GM10847 (cell line): ENCODE results near the gene ZNF638.
A peak's percentile ranks its signal among the peaks of the same experiment; 100 is the strongest.

Experiments
- POLR2A ChIP-seq: IDR thresholded peaks from 2 replicates; pipeline ENCODE4 v1.6.1; 2011; ENCODE audit not compliant: insufficient read length; ENCODE audit errors: extremely low read depth

The ZNF638 gene, protein sequence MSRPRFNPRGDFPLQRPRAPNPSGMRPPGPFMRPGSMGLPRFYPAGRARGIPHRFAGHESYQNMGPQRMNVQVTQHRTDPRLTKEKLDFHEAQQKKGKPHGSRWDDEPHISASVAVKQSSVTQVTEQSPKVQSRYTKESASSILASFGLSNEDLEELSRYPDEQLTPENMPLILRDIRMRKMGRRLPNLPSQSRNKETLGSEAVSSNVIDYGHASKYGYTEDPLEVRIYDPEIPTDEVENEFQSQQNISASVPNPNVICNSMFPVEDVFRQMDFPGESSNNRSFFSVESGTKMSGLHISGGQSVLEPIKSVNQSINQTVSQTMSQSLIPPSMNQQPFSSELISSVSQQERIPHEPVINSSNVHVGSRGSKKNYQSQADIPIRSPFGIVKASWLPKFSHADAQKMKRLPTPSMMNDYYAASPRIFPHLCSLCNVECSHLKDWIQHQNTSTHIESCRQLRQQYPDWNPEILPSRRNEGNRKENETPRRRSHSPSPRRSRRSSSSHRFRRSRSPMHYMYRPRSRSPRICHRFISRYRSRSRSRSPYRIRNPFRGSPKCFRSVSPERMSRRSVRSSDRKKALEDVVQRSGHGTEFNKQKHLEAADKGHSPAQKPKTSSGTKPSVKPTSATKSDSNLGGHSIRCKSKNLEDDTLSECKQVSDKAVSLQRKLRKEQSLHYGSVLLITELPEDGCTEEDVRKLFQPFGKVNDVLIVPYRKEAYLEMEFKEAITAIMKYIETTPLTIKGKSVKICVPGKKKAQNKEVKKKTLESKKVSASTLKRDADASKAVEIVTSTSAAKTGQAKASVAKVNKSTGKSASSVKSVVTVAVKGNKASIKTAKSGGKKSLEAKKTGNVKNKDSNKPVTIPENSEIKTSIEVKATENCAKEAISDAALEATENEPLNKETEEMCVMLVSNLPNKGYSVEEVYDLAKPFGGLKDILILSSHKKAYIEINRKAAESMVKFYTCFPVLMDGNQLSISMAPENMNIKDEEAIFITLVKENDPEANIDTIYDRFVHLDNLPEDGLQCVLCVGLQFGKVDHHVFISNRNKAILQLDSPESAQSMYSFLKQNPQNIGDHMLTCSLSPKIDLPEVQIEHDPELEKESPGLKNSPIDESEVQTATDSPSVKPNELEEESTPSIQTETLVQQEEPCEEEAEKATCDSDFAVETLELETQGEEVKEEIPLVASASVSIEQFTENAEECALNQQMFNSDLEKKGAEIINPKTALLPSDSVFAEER (N-terminal part only)

DNA sequence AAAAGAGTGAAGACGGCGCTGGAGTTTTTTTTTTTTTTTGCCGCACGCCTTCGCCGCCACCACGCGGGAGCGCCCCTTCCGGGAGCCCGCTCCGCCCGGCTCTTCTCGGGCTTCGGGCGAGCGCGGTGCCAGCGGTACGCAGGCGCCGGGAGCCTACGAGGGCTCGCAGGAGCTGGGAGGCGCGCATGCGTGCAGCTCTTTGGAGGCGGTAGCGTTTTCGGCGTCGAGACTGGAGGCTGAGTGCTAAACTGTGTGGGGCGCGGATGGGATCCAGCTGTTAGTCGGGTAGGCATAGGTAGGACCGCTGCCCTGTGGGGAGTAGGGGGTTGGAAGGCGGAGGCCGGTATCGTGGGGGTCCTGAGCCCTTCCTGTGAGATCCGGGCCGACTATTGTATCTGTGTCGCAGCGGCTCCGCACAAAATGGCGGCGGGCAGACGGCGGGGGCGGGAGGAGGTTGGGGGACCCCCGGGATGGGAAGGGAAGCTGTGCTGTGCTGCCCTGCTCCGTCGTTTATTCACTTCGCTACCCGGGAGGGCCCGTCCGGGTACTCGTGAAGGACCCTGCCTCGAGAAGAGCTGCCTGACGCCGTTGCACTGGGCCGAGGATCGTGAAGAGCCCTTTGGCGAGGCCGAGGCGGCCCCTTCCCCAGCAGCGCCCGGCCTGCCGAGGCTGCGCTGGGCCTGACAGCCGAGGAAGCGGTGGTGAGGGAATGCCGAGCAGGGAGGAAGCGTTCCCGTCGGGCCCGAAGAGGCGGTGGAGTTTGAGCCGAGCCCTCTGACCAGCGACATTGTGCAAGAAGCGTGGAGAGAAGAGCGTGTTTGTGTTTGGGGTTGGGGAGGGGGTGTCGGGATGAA is at the start of gene ZNF638:
Gene ZNF638, plus strand, starts transcription at position 202 of the 854 bp plus-strand sequence. CDS start 17,173 bp downstream, outside the sequence.
- peak; percentile 82 for TF ChIP-seq POLR2A

DNA sequence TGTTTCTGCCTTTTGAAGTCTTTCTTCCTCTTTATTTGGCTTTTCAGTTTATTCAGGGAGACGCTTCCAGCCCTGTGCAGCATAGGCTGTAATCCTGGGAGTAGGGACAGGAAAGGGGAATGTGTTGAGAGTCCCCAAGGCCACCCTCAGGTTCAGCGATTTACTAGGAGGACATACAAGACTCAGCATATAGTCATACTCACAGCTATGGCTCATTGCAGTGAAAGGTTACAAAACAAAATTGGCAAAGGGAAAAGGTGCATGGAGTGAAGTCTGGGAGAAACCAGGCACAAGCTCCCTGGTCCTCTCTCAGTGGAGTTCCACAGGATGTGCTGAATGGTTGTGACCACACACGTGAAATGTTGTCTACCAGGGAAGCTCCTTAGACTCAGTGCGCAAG is 49.6 kb upstream of the ZNF638 start:
- TF ChIP-seq POLR2A, result no peak

GRCh38 chr2:71282493-71282892 is 49.1 kb upstream of the ZNF638 start:
- TF ChIP-seq POLR2A, result no peak

- TF ChIP-seq POLR2A, result no peak
Observed at GRCh38 chr2:71283131-71283530, 48.5 kb upstream of the ZNF638 start.

DNA sequence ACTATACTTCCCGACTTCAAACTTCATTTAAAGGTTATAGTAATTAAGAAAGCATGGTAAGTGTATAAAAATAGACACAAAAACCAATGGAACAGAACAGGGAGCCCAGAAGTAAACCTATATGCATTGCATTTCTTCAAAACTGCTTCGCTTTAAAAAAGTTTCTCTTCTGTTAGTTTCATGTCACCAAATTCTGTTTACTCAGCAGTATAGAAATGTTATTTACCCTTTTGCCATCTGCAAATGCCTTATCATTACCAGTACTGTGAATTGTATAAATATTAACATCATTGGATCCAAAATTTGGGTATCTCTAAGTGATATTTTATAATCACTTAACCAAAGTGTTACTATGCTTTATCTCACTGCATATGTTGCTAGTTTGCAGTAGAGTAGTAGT is 45.9 kb upstream of the ZNF638 start:
- no peak for TF ChIP-seq POLR2A

- TF ChIP-seq POLR2A, result no peak
Observed at GRCh38 chr2:71291398-71291797, 40.2 kb upstream of the ZNF638 start.

GRCh38 chr2:71292159-71292558 is 39.4 kb upstream of the ZNF638 start:
- TF ChIP-seq POLR2A, result no peak

DNA sequence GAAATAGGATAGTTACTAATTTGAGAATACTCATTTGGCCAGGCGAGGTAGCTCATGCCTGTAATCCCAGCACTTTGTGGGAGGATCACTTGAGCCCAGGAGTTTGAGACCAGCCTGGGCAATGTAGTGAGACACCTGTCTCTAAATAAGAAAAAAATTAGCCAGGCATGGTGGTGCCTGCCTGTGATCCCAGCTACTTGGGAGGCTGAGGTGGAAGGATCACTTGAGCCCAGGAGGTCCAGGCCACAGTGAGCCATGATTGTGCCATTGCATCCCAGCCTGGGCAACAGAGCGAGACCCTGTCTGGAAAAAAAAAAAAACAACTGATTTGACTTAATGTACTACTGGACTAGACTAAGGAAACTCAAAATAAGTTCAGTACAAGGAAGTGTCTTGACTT is 32.7 kb upstream of the ZNF638 start:
- TF ChIP-seq POLR2A, result no peak

GRCh38 chr2:71299507-71299906 is 32.1 kb upstream of the ZNF638 start:
- TF ChIP-seq POLR2A, result no peak

- no peak for TF ChIP-seq POLR2A
Observed at GRCh38 chr2:71303849-71304248, 27.7 kb upstream of the ZNF638 start.

DNA sequence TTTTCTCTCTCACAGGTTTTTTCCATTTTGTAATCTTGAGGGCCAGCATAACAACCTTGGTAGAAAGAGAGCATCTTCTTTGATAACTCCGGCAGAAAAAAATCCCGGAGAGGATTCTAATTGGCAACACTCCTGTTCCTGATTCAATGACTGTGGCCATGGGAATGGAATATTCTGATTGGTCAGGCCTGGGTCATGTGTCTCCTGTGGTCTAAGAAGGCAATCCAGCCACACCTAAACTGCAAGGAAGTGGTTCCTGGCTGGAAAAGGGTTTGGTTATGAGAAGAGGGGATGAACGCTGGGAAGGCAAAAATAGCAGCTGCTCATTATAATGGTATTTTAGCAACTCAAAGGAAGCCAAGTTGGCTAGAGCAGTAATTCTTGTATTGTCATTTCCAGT is 24.8 kb upstream of the ZNF638 start:
- TF ChIP-seq POLR2A, result no peak

GRCh38 chr2:71313016-71313766 is 18.4 kb upstream of the ZNF638 start:
- TF ChIP-seq POLR2A, result no peak

DNA sequence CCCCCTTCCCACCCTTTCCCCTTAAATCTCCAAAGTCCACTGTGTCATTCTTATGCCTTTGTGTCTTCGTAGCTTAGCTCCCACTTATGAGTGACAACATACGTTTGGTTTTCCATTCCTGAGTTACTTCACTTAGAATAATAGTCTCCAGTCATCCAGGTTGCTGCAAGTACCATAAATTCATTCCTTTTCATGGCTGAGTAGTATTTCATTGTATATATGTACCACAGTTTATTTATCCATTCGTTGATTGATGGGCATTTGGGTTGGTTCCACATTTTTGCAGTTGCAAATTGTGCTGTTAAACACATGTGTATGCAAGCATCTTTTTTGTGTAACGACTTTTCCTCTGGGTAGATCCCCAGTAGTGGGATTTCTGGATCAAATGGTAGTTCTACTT is 14.5 kb upstream of the ZNF638 start:
- no peak for TF ChIP-seq POLR2A

- TF ChIP-seq POLR2A, result no peak
Observed at GRCh38 chr2:71323386-71323785, 8.2 kb upstream of the ZNF638 start.

- no peak for TF ChIP-seq POLR2A
Observed at GRCh38 chr2:71326968-71327367, 4.6 kb upstream of the ZNF638 start.
